ENCODE measurements around the gene EFCAB10.

EFCAB10 gene

DNA sequence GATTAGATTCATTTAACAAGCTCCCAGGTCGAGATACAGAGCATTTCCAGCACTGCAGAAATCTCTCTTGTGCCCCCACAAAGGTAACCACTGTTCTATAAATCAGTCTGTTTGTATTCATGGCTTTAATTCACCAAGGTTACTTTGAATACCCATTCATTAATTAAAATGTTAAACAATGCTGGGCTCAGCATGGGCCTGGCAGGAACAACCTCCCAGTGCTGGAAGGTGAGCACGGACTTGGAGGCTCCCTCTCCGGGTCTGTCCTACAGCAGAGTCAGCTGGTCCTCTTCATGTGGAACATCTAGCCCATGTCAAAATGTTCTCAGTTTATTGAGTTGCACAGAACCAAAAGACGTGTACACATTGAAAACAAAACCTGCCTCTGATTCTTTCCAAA lies 15.6 kb upstream of the EFCAB10 start:
- no peak for DNase-seq

DNA sequence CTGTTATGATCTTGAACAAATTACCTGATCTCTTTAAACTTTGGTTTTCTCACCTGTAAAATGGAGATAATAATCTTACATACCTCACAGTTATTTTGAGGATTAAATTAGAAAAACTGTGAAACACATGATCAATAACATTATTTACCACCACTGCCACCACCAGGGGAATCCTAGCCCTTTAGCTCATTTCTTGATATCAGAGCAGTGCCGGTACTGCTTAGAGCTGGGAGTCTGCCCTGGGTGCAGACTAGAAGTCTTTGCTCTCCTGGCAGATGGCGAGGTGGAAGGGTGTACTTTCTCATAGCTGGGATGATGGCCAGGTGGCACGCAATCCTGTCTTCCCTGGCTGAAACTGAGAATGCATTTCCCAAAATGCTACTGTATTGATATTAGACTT lies 12.7 kb upstream of the EFCAB10 start:
- no peak for DNase-seq

DNA sequence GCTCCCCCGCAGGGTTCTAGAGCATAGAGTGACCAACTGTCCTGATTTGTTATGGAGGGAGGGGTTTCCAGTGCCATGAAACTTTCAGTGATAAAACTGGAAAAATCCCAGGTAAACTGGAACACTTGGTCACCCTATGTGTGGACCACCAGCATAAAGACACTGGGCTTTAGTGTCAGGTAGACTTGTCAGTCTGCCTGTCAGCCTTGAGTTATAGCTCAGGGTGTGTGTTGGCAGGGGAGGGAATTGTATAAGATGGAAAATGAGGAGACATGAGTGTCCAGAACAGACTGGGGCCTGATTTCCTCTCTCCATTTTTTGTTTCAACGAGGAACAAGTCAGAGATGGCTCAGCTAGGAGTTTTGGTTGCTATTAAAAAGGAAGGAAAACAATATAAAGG lies 10.2 kb upstream of the EFCAB10 start:
- no peak for DNase-seq

DNA sequence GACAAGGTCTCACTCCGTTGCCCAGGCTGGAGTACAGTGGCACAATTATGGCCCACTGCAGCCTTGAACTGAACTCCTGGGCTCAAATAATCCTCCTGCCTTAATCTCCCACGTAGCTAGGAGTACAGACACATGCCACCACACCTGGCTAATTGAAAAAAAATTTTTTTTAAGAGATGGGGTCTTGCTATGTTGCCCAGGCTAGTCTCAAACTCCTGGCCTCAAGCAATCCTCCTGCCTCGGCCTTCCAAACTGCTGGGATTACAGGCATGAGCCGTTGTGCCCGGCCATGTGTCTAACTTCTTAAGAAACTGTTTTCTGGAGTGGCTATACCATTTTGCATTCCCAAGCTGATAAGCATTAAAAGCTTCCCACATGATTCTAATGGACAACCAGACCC lies 9.5 kb upstream of the EFCAB10 start:
- no peak for DNase-seq

DNA sequence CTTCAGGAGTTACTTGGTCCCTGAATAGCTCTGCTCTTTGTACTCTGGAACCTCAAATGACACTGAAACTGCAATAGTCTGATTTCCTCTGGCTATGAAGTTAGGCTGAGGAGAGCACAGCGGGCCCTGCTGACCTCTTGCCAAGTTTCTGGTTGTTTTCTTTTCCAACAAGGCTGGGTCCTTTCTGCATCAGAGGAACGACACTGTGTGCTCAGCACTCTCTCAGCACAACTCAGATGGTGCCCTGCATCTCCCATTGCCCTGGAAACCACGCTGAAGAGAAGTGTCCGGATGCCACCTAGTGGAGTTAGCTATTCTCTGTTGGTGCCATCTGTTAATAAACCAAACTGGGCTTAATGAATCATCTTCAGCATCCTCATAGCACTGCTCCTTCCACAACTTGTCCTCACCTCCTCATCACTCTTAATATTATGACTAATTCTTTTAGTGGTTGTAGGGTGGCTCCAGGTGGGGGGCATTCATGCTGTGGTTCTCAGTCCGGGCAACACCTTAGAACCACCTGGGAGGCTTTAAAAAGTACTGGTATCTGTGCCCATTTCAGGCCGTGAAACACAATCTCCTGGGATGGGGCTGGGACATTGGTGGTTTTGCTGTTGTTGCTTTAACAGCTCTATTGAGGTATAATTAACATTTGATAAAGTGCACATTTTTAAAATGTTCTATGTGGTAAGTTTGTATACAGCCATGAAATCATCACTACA lies 8.2 kb upstream of the EFCAB10 start:
- DNase-seq: peak; percentile 77

DNA sequence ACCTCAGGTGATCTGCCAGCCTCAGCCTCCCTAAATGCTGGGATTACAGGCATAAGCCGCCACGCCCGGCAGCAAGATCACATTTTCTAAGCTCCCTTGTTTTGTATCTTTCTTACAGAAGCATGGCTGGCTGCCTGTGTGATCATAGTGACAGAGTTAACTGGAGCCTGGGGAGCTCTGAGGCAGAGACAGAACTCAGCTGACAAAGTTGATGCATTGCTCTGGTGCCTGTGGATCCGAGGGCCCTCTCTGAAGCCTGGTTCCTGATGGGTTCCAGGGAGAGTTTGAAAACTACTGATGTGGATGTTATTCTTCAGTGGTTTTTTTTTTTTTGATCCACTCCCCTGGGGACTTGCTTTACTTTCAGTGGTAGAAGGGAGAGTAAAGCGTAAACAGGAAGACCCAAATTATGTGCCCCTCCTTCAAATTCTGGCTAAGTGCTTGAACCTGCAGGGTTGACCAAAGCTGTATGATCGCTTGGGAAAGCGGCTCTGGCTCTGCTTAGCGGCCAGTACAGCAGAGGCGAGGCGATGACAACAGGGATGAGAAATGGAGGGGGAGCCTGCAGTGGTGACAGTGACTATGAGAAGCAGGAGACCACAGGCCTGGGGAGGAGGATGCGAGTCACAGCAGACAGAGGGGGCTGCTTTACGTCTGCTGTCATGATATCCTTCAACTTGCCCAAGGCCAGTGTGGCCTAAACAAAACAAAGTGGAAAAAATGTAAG lies 6.8 kb upstream of the EFCAB10 start:
- DNase-seq: no peak

DNA sequence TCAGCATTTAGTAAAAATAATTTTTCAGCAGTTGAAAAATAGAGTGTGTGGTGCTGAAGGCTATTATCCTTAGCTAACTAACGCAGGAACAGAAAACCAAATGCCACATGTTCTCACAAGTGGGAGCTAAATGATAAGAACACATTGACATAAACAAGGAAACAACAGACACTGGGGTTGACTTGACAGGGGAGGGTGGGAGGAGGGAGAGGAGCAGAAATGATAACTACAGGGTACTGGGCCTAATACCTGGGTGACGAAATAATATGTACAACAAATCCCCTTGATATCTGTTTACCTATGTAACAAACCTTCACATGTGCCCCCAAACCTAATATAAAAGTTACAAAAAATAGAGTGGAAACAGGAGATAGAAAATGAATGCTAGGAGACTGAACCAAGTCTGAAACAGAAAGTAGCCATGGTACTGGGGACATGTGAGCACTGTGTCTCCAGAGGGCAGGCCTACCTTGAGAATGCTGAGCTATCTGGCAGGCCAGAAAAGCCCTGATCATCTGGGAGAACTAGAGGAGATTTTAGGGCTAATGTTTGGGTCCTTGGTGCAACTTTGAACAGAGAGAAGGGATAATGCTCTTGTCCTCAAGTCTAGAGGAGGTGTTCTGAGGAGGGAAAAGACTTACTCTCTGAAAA lies 4.7 kb upstream of the EFCAB10 start:
- DNase-seq: no peak

DNA sequence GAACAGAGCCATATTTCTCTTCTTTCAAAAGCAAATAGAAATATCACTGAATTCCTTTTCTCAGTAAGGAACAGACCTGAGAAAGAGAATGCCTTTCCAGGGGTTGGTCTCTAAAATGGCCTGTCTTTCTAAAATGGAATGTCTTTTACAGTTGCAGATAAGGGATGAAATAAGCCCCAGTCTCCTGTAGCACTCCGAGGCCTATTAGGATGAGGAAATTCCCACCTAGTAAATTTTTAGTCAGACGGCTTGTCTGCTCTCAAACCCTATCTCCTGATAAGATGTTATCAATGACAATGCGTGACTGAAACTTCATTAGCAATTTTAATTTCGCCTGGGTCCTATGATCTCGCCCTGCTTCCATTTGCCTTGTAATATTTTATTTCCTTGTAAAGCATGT lies 2.9 kb upstream of the EFCAB10 start:
- no peak for DNase-seq

DNA sequence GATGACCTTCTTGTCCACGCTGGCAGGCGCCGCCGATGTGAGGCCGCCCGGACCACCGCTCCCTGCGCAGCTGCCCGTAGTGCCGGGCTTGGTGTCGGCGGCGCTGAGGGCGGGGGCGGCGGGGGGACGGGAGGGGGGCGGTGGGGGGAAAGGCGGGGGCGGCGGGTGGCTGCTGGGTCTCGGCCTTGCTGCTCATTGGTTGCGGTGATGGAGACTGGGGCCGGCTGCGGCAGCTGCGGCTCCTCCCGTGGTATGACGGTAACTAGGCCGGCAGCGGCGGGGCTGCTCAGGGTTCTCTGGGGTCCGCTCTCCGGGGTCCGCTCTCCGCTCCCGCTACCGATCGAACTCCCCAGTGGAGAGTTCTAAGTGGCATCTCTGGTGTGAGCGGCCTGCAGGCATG lies 1.8 kb upstream of the EFCAB10 start:
- no peak for DNase-seq

DNA sequence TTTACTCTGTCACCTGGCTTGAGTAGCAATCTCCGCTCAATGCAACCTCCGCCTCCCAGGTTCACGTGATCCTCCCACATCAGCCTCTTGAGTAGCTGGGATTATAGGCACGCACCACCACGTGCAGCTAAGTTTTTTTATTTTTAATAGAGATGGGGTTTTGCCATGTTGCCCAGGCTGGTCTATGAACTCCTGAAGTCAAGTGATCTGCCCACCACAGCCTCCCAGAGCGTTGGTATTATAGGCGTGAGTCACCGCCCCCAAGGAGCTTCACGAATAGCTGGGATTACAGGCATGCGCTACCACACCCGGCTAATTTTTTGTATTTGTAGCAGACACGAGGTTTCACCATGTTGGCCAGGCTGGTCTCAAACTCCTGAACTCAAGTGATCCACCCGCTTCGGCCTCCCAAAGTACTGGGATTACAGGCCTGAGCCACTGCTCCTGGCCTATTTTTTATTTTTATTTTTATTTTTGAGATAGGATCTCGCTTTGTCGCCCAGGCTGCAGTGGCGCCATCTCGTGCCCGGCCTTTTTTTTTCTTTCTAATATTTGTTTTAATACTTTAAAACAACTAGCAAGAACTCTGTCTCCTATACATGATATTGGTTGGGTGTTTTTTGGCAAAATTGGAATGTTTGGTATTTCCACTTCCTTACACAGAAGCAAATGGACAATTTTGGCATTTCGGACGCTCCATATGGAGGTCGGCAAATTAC lies 1.1 kb downstream of the EFCAB10 start:
- DNase-seq: no peak

DNA sequence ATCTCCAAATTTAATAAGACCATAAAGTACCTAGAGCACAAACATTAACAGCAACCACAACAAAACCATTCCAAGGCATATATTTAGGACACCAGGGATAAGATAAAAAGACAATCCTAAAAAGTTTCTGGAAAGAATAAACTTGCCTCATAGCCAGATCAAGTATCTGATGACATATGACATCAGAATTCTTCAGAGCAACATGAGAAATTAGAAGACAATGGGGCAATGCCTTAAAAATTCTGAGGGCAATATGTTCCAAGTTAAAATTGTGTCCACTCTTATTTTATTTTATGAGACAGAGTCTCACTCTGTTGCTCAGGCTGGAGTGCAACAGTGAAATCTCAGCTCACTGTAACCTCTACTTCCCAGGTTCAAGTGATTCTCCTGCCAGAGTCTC lies 2.8 kb downstream of the EFCAB10 start:
- no peak for DNase-seq

DNA sequence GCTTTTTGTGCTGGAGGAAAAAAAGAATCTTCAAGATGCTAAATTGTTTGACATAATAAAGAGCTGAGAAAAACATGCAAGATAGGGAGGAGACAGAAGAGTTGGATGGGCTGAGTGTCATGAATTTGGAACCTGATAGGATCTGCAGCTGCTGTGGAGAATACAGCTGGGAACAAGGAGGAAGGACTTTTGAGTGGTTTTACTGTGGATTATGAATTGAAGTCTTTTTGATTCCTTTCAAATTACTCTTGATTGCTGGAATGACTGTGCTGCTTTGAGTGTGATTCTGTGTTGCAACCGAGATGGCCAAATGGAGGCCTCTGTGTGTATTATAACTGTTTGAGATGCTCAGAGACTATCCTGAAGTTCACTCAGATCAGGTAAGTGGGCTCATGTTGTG lies 4.0 kb downstream of the EFCAB10 start:
- no peak for DNase-seq

DNA sequence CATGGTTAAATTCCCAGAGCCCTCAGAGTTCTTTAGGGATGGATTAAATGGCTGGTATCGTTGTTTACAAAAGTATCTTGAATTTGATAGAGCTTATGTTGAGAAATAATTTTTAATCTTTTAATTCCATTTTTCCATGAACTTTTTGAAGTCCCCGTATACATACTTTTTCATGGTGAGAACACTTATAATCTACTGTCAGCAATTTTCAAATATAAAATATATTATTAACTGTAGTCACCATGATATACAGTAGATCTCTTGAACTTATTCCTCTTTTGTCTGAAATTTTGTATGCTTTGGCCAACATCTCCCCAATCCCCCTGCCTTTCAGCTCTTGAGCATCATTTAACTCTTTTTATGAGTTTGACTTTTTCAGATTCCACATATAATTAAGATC lies 9.4 kb downstream of the EFCAB10 start:
- DNase-seq: no peak

DNA sequence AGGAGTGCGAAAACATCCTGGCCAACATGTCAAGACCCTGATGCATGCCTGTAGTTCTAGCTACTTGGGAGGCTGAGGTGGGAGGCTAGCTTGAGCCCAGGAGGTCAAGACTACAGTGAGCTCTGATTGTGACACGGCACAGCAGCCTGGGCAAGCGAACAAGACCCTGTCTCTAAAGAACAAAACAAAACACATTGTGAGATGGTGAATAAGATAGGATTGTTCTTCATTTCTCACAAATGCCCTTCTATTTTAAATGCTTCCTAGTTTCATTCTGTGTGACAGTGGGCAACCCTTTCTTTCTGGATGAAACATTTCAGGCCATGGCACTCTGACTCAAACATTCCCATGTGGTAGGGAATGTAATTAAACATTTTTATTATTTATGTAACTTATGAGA lies 13.5 kb downstream of the EFCAB10 start:
- no peak for DNase-seq

DNA sequence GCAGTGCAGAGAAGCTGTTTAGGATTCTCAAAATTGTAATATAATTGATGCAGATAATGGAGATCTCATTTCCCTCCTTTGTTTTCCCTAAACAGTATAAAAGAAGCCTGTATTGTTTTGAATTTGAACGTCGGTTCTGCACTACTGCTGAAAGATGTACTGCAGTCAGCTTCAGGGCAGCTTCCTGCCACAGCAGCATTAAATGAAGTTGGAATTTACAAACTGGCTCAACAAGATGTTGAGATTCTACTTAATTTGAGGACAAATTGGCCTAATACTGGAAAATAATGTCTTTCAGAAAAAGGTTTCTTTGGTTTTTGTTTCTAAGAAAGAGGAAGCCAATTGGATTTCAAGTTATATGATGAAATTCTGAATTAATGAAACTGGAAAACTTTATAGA lies 14.3 kb downstream of the EFCAB10 start:
- no peak for DNase-seq

DNA sequence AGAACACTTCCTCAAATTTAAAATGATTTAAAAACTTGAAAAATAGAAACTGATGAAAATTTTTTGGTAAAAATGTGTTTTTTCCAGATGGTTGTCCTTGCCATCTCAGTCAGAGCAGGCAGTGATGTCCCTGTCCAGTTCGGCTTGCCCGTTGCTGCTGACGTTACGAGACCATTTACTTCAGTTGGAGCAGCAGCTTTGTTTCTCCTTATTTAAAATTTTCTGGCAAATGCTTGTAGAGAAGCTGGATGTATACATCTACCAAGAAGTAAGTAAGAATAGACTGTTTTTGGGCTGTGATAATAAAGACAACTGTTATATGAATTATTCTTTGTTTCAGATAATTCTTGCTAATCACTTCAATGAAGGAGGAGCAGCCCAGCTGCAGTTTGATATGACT lies 16.1 kb downstream of the EFCAB10 start:
- no peak for DNase-seq

DNA sequence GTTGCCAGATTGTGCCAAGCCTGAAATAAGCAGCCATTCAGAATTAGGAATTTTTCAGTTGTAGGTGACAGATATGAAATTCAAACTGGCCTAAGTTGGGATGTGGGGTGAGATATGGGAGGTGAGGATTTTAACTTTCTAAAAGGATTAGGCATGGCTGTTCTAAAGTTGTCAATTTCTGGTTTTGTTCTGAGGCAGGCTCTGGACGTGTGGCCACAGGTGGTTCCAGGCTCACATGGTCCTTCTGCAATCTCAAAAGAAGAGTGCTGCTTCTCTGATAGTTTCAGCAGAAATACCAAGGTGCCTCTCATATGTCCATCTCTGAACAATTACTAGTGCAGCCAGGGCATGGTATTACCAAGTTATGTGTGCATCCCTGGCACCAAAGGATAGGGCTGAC lies 21.4 kb downstream of the EFCAB10 start:
- no peak for DNase-seq

DNA sequence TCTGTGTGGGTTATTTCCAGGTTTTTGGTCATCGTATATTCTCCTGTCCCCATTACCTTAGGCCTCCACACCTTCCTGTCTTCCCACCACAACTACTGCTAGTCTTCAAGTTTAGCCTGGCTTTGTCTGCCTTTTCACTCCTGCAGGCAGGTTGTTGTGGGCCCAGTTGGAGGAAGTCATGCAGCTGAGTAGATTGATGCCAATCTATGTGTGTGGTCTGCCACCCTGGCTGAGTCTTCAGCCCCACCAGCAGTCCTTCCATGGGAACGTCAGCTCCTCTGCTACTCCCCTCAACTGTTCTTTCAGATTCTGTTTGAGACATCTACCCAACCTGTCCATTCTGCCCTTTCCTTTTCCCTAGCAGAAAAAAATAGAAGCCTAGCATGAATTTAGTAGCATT lies 43.0 kb downstream of the EFCAB10 start:
- DNase-seq: no peak

DNA sequence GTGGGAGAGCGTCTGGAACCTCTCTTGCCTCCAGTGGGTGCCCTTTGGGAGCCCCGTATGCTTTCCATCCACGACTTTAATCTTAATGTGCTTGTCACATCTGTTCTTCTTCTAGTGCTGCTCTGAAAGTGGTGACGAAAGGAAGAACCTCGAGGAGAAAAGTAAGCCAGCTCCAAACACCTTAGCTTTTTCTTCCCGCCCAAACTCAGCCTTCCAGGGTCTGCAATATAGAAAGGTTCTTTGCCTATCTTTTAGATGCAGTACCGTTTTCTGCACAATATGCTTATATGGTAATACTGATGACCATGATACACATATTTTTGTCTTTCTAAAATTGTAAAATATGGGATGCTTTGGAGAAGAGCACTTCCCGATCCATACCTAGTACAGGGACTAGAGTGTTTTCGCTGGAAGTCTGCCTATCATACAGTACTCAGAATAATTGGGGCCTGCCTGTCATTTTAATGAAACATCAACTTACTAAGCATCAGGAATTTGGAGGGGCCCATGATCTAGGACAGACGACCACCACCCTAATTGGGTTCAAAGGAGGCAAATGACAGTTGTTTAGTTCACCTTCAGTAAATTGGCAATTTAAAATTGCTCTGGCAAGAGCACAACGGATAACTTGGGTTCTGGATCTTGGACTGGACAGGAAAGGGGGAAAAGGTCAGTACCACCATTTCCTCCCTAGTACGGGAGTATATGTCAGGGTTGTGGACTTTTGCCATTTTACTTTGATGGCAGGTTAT lies 48.4 kb downstream of the EFCAB10 start:
- DNase-seq: no peak

DNA sequence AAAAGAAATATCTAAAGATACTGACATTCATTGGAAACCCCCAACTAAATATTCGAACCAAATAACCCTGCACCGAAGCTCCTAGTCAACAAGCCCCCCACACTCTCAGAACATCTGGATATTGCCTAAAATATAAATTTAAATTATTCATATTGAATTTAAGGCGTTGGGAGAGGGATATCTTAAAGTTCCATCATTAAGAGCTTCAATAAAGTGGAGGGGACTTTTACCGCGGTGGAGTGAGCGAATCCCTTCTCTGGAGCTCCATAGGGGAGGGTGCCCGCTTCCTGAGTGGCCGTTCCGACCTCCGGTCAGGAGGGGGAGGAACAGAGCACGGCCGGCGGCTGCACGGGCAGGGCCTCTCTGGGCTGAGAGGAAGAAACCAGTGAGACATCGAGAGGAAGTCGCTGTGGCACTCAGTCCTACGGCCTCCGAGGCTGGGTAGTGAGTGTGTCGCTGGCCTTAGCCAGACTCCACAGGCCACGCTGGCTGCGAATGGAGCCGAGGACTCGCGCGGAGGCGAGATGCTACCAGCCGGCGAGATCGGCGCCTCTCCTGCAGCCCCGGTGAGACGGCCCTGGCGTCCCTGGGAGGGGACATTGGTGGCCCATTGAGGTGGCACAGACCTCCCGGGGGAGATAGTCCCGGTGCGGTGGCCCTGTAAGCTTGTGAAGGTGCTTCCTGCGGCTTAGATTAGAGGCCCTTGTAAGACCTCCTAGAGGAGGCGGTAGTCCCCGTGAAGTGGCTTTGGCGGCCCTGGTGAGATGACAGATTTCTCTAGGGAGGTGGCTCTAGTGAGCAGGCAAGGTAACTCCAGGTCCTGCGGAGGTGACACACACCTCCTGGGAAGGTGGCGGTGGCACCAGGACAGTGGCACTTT lies 49.3 kb downstream of the EFCAB10 start, which contains the start of gene RINT1:
Gene RINT1 (plus strand): TSS at position 410 of the 880 bp plus-strand sequence. CDS start 115 bp downstream, at position 525.
- DNase-seq: peak; percentile 96

DNA sequence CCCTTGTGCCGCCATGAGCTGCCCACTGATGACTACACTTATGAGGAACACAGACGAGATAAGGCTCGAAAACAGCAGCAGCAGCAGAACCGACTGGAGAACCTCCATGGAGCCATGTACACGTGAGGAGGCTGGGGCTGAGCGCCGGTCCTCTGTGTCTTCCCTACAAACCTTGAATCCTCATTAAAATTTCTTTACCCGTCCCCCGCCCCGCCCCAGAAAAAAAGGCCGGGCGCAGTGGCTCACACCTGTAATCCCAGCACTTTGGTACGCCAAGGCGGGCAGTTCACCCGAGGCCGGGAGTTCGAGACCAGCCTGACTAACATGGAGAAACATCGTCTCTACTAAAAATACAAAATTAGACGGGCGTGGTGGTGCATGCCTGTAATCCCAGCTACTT lies 50.7 kb downstream of the EFCAB10 start:
- DNase-seq: no peak

DNA sequence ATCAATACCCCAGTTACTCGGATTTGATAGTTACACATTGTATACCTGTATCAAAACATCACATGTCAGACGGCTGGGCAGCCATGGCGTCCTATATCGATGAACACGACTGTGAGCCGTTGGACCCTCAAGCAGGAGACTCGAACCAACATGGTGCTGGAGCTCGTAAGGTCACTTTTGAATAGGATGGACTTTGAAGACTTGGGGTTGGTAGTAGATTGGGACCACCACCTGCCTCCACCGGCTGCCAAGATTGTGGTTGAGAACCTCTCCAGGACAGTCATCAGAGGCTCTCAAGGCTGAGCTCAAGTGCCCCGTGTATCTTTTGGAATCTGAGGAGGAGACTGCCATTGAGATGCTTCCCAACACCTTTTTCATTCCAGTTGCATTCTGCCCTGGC lies 51.2 kb downstream of the EFCAB10 start:
- peak; percentile 39 for DNase-seq

Data from activated effector memory CD4-positive, alpha-beta T cell treated with anti-CD3 and anti-CD28 coated beads, Interleukin-2, amount 50 U/mL, for 16 hours (primary cell).